A549 treated with dexamethasone at 1 μM for 4 hours (cell line): ENCODE data around the gene RBM24. TPM values are rescaled to one million over a fixed set of nuclear protein-coding genes. Genes with fewer than 3 reads are reported as not detected.

Experiments
- total RNA-seq: library from RNA; stranded (reverse); fragments of 200-300 nt; extraction: Qiagen RNA extraction; gene quantifications from 5 replicates; pipeline ENCODE4 v1.2.3, GENCODE V29; 2022

RBM24 gene
- total RNA-seq = 5.2 to 9.3 TPM (median 6.5 TPM) in 5 replicates

DNA sequence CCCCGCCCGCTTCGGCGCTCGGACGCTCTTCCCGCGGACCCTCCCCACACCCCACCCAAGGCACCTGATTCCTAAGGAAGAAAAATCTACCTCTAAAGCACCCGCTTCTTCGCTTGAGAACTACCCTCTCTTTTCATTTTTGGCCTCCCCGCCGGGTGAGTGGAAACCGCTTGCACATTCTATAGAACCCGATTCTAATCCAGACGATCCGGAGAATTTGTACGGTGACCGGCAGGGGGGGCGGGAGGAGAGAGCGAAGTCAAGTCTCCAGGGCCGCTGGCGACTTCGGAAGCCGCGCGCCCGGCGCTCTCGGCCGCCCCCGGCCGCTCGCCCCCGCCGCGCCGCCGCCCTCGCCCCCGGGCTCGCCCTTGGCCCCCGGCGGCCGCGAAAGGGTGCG is at the start of gene RBM24:
Gene RBM24, plus strand, starts transcription at position 262 of the 397 bp plus-strand sequence. CDS start 221 bp downstream, outside the sequence.

Other genes starting within 250 kb of the RBM24 start
- not detected in 5 replicates for gene STMND1, start 179.3 kb upstream of the RBM24 start, total RNA-seq
- gene CAP2, start 112.2 kb downstream of the RBM24 start, total RNA-seq = 10.6 to 13.1 TPM (median 12.0 TPM) in 5 replicates